ENCODE results near the gene SUPT3H. TPM values are rescaled to one million over a fixed set of nuclear protein-coding genes. Genes with fewer than 3 reads are reported as not detected.

Gene SUPT3H
- total RNA-seq, 1 experiment from 2014 or later: 3.6 TPM

- Histone ChIP-seq H3K9ac (ENCODE audit: low read length) (no peak overlapping the region), H3K79me2 (ENCODE audit: low read length) (no peaks in the 10 kb centered on the region), H3K9me3 (ENCODE audit: low read length) (no peaks in the 10 kb centered on the region), H3K4me2 (ENCODE audit: low read length) (no peak overlapping the region), H3K9me2 (replicated peaks; ENCODE audit: low read length) (no peaks in the 10 kb centered on the region), H3K4me1 (ENCODE audit: insufficient read depth, low read length) (no peaks in the 10 kb centered on the region), H3F3A (ENCODE audit: low read length, unreplicated experiment) (no peaks in the 10 kb centered on the region), H3K27ac (ENCODE audit: low read length) (no peak overlapping the region), H4K20me1 (ENCODE audit: low read length) (no peaks in the 10 kb centered on the region), H3K4me3 (ENCODE audit: low read length) (no peak overlapping the region), H3K36me3 (ENCODE audit: low read depth, low read length) (no peaks in the 10 kb centered on the region), H3K27me3 (ENCODE audit: low read length) (no peaks in the 10 kb centered on the region), H2AFZ (ENCODE audit: low read length) (no peak overlapping the region)
- TF ChIP-seq EZH2 (IDR thresholded peaks at IDR 0.05; ENCODE audit: low read length, unreplicated experiment) (no peak), EZH2phosphoT487 (IDR thresholded peaks at IDR 0.05; ENCODE audit: borderline replicate concordance, low read length) (no peak), CTCF (conservative IDR thresholded peaks at IDR 0.05; ENCODE audit: low read depth, low read length) (no peak)
- intact Hi-C loops (cut with micrococcal nuclease): no loop called here
- ChIA-PET CTCF (no interaction called here), POLR2A (ENCODE audit: unreplicated experiment) (no interaction called here)
- BruUV-seq (replicated peaks): no TSS peak
- ATAC-seq (no peak), DNase-seq (no peak)
Observed at GRCh38 chr6:45275358-45275757, 102.4 kb downstream of the SUPT3H start.

- Histone ChIP-seq H3K9me2 (replicated peaks; ENCODE audit: low read length) (no peaks in the 10 kb centered on the region), H3K4me3 (ENCODE audit: low read length) (no peak overlapping the region), H3K79me2 (ENCODE audit: low read length) (no peaks in the 10 kb centered on the region), H3F3A (ENCODE audit: low read length, unreplicated experiment) (no peaks in the 10 kb centered on the region), H4K20me1 (ENCODE audit: low read length) (no peaks in the 10 kb centered on the region), H2AFZ (ENCODE audit: low read length) (no peak overlapping the region), H3K27me3 (ENCODE audit: low read length) (no peaks in the 10 kb centered on the region), H3K9ac (ENCODE audit: low read length) (no peak overlapping the region), H3K9me3 (ENCODE audit: low read length) (no peaks in the 10 kb centered on the region), H3K27ac (ENCODE audit: low read length) (no peak overlapping the region), H3K4me2 (ENCODE audit: low read length) (no peak overlapping the region), H3K36me3 (ENCODE audit: low read depth, low read length) (no peaks in the 10 kb centered on the region), H3K4me1 (ENCODE audit: insufficient read depth, low read length) (no peaks in the 10 kb centered on the region)
- BruUV-seq (replicated peaks): no TSS peak
- no peak for DNase-seq
- intact Hi-C loops (cut with micrococcal nuclease): no loop called here
- no peak for ATAC-seq
- ChIA-PET CTCF (no interaction called here), POLR2A (ENCODE audit: unreplicated experiment) (no interaction called here)
- TF ChIP-seq EZH2 (IDR thresholded peaks at IDR 0.05; ENCODE audit: low read length, unreplicated experiment) (no peak), EZH2phosphoT487 (IDR thresholded peaks at IDR 0.05; ENCODE audit: borderline replicate concordance, low read length) (no peak), CTCF (conservative IDR thresholded peaks at IDR 0.05; ENCODE audit: low read depth, low read length) (no peak)
Observed at GRCh38 chr6:45272626-45273025, 105.1 kb downstream of the SUPT3H start.

GRCh38 chr6:45265246-45265645 lies 112.5 kb downstream of the SUPT3H start:
- CTCF ChIA-PET: no interaction called here
- intact Hi-C loops (cut with micrococcal nuclease): no loop called here
- BruUV-seq (replicated peaks): no TSS peak

More at GRCh38 chr6:45265246-45265645, 112.5 kb downstream of the SUPT3H start:
- H3K9me2 ChIP-seq (replicated peaks; ENCODE audit: low read length): no peaks in the 10 kb centered on the region
- TF ChIP-seq EZH2 (IDR thresholded peaks at IDR 0.05; ENCODE audit: low read length, unreplicated experiment) (no peak), EZH2phosphoT487 (IDR thresholded peaks at IDR 0.05; ENCODE audit: borderline replicate concordance, low read length) (no peak)
- DNase-seq (no peak), ATAC-seq (no peak)
- no peak overlapping the region for H3K27ac ChIP-seq (ENCODE audit: low read length)
- H3K4me2 ChIP-seq (ENCODE audit: low read length): no peak overlapping the region
- H3K4me1 ChIP-seq (ENCODE audit: insufficient read depth, low read length): no peaks in the 10 kb centered on the region
- H3K9me3 ChIP-seq (ENCODE audit: low read length): no peaks in the 10 kb centered on the region
- no peaks in the 10 kb centered on the region for H3K27me3 ChIP-seq (ENCODE audit: low read length)
- no peak overlapping the region for H3K4me3 ChIP-seq (ENCODE audit: low read length)
- no peaks in the 10 kb centered on the region for H4K20me1 ChIP-seq (ENCODE audit: low read length)
- H3K36me3 ChIP-seq (ENCODE audit: low read depth, low read length): no peaks in the 10 kb centered on the region
- H3K9ac ChIP-seq (ENCODE audit: low read length): no peak overlapping the region
- POLR2A ChIA-PET (ENCODE audit: unreplicated experiment): no interaction called here
- no peak overlapping the region for H2AFZ ChIP-seq (ENCODE audit: low read length)
- H3F3A ChIP-seq (ENCODE audit: low read length, unreplicated experiment): no peaks in the 10 kb centered on the region
- H3K79me2 ChIP-seq (ENCODE audit: low read length): no peaks in the 10 kb centered on the region

All from PC-3 (cell line).